AG09309 (cell line): ENCODE data around the gene JARID2.

Experiments
- DNase-seq: peaks from one replicate; pipeline ENCODE4 v3.0.0-alpha.2; 2010; ENCODE audit warnings: low read depth
- H3K4me3 ChIP-seq: 2 replicates; pipeline ENCODE4 v1.5.1; 2011; ENCODE audit warnings: mild to moderate bottlenecking, low read depth, low read length, moderate library complexity; ENCODE audit not compliant: control insufficient read depth
- TF ChIP-seq, protein P1 (sequence below): IDR thresholded peaks from 2 replicates; pipeline ENCODE4 v1.5.1; 2011; ENCODE audit warnings: mild to moderate bottlenecking, low read depth, low read length, inconsistent platforms; ENCODE audit not compliant: insufficient read depth, control insufficient read depth; ENCODE audit errors: missing control alignments

JARID2 gene

GRCh38 chr6:15265787-15266186, 19.9 kb downstream of the JARID2 start:
- H3K4me3 ChIP-seq, result no peak overlapping the region
- TF ChIP-seq, protein P1, sequence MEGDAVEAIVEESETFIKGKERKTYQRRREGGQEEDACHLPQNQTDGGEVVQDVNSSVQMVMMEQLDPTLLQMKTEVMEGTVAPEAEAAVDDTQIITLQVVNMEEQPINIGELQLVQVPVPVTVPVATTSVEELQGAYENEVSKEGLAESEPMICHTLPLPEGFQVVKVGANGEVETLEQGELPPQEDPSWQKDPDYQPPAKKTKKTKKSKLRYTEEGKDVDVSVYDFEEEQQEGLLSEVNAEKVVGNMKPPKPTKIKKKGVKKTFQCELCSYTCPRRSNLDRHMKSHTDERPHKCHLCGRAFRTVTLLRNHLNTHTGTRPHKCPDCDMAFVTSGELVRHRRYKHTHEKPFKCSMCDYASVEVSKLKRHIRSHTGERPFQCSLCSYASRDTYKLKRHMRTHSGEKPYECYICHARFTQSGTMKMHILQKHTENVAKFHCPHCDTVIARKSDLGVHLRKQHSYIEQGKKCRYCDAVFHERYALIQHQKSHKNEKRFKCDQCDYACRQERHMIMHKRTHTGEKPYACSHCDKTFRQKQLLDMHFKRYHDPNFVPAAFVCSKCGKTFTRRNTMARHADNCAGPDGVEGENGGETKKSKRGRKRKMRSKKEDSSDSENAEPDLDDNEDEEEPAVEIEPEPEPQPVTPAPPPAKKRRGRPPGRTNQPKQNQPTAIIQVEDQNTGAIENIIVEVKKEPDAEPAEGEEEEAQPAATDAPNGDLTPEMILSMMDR, result no peak
- DNase-seq, result no peak

GRCh38 chr6:15266423-15266996, 20.6 kb downstream of the JARID2 start:
- no peak for DNase-seq
- no peak overlapping the region for H3K4me3 ChIP-seq
- TF ChIP-seq, protein P1, result no peak

DNA sequence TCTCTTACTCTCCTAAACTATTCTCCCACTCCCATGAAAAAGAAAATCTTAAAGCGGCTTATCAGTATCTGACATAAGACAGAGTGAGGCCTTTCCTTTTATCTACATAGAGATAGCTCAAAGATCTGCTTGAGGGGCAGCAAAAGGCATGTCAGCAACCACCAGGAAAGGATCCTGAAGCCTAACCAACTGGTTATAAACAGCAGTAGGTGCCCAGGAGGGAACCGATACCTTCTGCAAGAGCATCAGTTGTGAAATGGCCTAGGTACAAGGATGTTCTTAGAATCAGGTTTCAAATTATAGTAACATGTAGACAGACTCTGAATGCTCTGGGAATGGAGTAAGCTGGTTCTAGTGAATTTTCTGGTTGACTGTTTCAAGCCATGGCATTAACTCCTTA, 21.4 kb downstream of the JARID2 start:
- TF ChIP-seq, protein P1, result no peak
- no peak for DNase-seq
- H3K4me3 ChIP-seq, result no peak overlapping the region

DNA sequence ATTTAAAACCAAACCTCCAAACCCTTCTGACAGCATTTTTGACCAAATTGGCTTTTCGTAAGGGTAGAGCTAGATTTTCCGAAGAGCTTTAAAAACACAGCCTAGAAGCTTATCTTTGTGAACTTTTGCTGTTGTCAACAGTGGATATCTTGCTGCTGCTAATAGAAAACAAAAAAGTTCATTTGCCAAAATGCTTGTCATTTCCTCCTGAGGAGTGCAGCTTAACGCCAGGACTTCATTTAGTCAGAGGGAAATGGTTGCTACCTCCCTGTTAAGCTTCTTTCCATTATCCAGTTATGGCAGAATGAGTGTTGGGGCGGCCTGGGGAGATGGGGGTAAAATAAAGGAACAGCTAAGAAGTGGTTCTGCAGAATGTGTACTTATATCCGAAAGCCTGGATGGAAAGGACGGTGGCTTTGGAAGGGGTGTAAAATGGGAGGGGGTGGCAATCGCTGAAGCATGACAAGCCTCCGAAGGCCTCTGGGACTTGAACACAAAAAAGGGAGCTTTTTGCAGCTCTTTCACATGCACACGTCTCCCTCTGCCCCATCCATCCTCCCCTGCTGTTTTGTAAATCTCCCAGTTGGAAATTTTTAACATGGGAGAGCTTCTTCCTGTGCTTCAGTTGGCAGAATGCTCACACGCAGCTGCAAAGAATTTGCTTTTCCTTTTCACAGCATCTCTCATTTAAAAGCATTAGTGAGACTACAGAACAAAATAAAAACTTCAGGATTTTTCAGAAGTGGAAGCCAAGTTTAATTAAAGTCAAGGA, 22.5 kb downstream of the JARID2 start:
- H3K4me3 ChIP-seq, result no peak overlapping the region
- TF ChIP-seq, protein P1, result no peak
- DNase-seq, result no peak

GRCh38 chr6:15269011-15269410, 23.1 kb downstream of the JARID2 start:
- no peak overlapping the region for H3K4me3 ChIP-seq
- TF ChIP-seq, protein P1, result no peak
- no peak for DNase-seq

- DNase-seq, result no peak
- no peak overlapping the region for H3K4me3 ChIP-seq
- TF ChIP-seq, protein P1, result no peak
These were observed 23.8 kb downstream of the JARID2 start for GRCh38 chr6:15269619-15270018.
